ENCODE data around the gene G6PC2.
"Not testable (repeated sequence)": the region's sequence is repeated elsewhere in the genome, so short reads cannot be mapped to it uniquely, and the experiment has no call there.

G6PC2 gene

GRCh38 chr2:168858146-168858545 is 42.9 kb upstream of the G6PC2 start:
- Histone ChIP-seq H3K9me3 (ENCODE audit: low read length) (no peaks in the 10 kb centered on the region), H3F3A (ENCODE audit: insufficient read depth, low read length) (no peaks in the 10 kb centered on the region), H4K20me1 (ENCODE audit: insufficient read depth, low read length) (no peaks in the 10 kb centered on the region), H3K9ac (ENCODE audit: low read length) (no peak overlapping the region), H2AFZ (ENCODE audit: low read length) (no peak overlapping the region), H3K4me3 (ENCODE audit: low read depth, low read length, poor library complexity, severe bottlenecking) (no peak overlapping the region), H3K9me2 (ENCODE audit: low read depth, low read length) (no peaks in the 10 kb centered on the region), H3K27ac (ENCODE audit: low read depth, low read length, poor library complexity, severe bottlenecking) (no peak overlapping the region), H3K36me3 (ENCODE audit: insufficient read depth, low read length) (peaks cover 14% of the 10 kb centered on the region; the same call in 1 of the 2 replicates), H3K27me3 (ENCODE audit: insufficient read depth, low read length) (no peaks in the 10 kb centered on the region), H3K79me2 (ENCODE audit: insufficient read depth, low read length) (no peaks in the 10 kb centered on the region), H3K4me1 (ENCODE audit: insufficient read depth, low read length, severe bottlenecking) (no peaks in the 10 kb centered on the region), H3K4me2 (ENCODE audit: low read length) (no peak overlapping the region)
- TF ChIP-seq CTCF (IDR thresholded peaks at IDR 0.05; ENCODE audit: low read length) (no peak), EZH2 (IDR thresholded peaks at IDR 0.05; ENCODE audit: borderline replicate concordance, low read length) (no peak)

DNA sequence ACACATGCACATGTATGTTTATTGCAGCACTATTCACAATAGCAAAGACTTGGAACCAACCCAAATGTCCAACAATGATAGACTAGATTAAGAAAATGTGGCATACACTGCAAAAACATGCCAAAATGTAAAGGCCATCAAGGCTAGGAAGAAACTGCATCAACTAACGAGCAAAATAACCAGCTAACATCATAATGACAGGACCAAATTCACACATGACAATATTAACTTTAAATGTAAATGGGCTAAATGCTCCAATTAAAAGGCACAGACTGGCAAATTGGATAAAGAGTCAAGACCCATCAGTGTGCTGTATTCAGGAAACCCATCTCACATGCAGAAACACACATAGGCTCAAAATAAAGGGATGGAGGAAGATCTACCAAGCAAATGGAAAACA is 33.9 kb upstream of the G6PC2 start:
- H4K20me1 ChIP-seq (ENCODE audit: insufficient read depth, low read length); H3K9me2 ChIP-seq (ENCODE audit: low read depth, low read length); H3K9ac ChIP-seq (ENCODE audit: low read length); H3K79me2 ChIP-seq (ENCODE audit: insufficient read depth, low read length); H3K4me3 ChIP-seq (ENCODE audit: low read depth, low read length, poor library complexity, severe bottlenecking); H3K4me1 ChIP-seq (ENCODE audit: insufficient read depth, low read length, severe bottlenecking); H3K4me2 ChIP-seq (ENCODE audit: low read length); H3K27ac ChIP-seq (ENCODE audit: low read depth, low read length, poor library complexity, severe bottlenecking); H2AFZ ChIP-seq (ENCODE audit: low read length); H3F3A ChIP-seq (ENCODE audit: insufficient read depth, low read length); H3K27me3 ChIP-seq (ENCODE audit: insufficient read depth, low read length); H3K9me3 ChIP-seq (ENCODE audit: low read length): not testable (repeated sequence)
- peaks cover 35% of the 10 kb centered on the region for H3K36me3 ChIP-seq (ENCODE audit: insufficient read depth, low read length)

DNA sequence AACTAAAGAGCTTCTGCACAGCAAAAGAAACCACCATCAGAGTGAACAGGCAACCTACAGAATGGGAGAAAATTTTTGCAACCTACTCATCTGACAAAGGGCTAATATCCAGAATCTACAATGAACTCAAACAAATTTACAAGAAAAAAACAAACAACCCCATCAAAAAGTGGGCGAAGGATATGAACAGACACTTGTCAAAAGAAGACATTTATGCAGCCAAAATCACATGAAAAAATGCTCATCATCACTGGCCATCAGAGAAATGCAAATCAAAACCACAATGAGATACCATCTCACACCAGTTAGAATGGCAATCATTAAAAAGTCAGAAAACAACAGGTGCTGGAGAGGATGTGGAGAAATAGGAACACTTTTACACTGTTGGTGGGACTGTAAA is 30.7 kb upstream of the G6PC2 start:
- H3K27ac ChIP-seq (ENCODE audit: low read depth, low read length, poor library complexity, severe bottlenecking); H3K9me2 ChIP-seq (ENCODE audit: low read depth, low read length); H3K4me1 ChIP-seq (ENCODE audit: insufficient read depth, low read length, severe bottlenecking); H3K79me2 ChIP-seq (ENCODE audit: insufficient read depth, low read length); H2AFZ ChIP-seq (ENCODE audit: low read length); H3K27me3 ChIP-seq (ENCODE audit: insufficient read depth, low read length); H4K20me1 ChIP-seq (ENCODE audit: insufficient read depth, low read length); H3K9me3 ChIP-seq (ENCODE audit: low read length); H3K4me2 ChIP-seq (ENCODE audit: low read length); H3K9ac ChIP-seq (ENCODE audit: low read length); H3K4me3 ChIP-seq (ENCODE audit: low read depth, low read length, poor library complexity, severe bottlenecking); H3F3A ChIP-seq (ENCODE audit: insufficient read depth, low read length): not testable (repeated sequence)
- H3K36me3 ChIP-seq (ENCODE audit: insufficient read depth, low read length), result peaks cover 41% of the 10 kb centered on the region

- H3K27me3 ChIP-seq (ENCODE audit: insufficient read depth, low read length); H3K27ac ChIP-seq (ENCODE audit: low read depth, low read length, poor library complexity, severe bottlenecking); H3K4me1 ChIP-seq (ENCODE audit: insufficient read depth, low read length, severe bottlenecking); H3K9me3 ChIP-seq (ENCODE audit: low read length); H3K9me2 ChIP-seq (ENCODE audit: low read depth, low read length); H3F3A ChIP-seq (ENCODE audit: insufficient read depth, low read length); H4K20me1 ChIP-seq (ENCODE audit: insufficient read depth, low read length); H3K4me2 ChIP-seq (ENCODE audit: low read length); H2AFZ ChIP-seq (ENCODE audit: low read length); H3K4me3 ChIP-seq (ENCODE audit: low read depth, low read length, poor library complexity, severe bottlenecking); H3K79me2 ChIP-seq (ENCODE audit: insufficient read depth, low read length); H3K9ac ChIP-seq (ENCODE audit: low read length): not testable (repeated sequence)
- peaks cover 44% of the 10 kb centered on the region for H3K36me3 ChIP-seq (ENCODE audit: insufficient read depth, low read length)
These were observed 30.3 kb upstream of the G6PC2 start for GRCh38 chr2:168870824-168871223.

Measured in OCI-LY1 (cell line).